ENCODE data around the gene GPR61. TPM values are rescaled to one million over a fixed set of nuclear protein-coding genes. Genes with fewer than 3 reads are reported as not detected.
A peak's percentile ranks its signal among the peaks of the same experiment; 100 is the strongest.

The GPR61 gene
- total and polyA plus RNA-seq, 9 of the 15 experiments (the other 6 are each of a cell fraction or from before 2014, with no cell fraction given), result 0.04 to 1.1 (median 0.25) TPM; not detected in 4

DNA sequence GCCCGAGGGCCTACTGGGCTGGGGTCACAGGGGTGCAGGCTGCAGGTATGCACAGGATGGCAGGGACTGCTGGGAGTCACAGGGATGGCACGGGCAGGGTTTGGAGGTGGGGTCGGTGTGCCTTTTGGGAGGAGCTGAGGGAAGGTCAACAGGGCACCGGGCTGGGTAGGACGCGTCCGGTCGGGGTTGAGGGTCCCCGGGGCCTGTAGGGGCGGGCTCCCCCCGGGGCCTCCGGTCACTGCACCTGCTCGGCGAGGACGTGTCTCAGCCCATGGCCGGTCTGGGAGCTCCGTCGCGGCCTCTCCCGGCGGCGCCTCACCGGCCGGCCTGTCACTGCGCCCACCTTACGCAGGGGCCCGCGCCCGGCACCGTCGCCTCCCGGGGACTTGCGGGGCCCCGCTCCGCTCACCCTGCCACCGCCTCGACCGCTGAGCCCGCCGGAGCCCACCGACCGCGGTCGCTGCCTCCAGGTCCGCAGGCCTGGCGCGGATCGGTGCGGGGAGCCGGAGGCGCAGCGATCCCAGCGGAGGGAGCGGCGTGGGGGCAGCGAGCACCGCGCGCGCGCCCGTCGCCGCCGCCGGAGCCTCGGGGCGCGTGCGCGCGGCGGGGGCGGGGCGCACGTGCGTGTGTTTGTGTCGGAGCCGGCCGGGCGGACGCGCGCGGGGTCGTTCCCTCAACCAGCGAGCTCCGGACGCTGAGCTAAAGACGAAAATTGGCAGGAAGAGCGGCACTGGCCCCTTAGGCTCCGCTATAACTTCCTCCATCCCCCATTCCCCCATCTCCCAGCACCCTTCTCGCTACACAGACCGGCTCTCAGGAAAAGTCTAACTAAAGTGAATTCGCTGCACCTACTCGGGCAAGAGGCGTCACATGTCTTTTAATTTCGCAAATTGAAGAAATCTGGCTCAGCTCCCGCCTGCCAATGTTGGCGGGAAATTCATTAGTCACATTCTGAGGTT is 30.2 kb upstream of the GPR61 start, which contains the start of gene AMIGO1 (continued):
- TF ChIP-seq U2AF2 (optimal IDR thresholded peaks at IDR 0.05; ENCODE audit: low read depth, low read length), result no peak
- no peak for TF ChIP-seq MTA1 (IDR thresholded peaks at IDR 0.05; ENCODE audit: borderline replicate concordance)
- TF ChIP-seq RAD21 (CRISPR knock-in tag; conservative IDR thresholded peaks at IDR 0.05 in 1 of 2, IDR thresholded peaks at IDR 0.05 in 1 of 2), result no peak
- no peak for TF ChIP-seq NR4A1 (CRISPR knock-in tag; IDR thresholded peaks at IDR 0.05)
- TF ChIP-seq NR4A1 (tag; IDR thresholded peaks at IDR 0.05), result no peak
- no peak for TF ChIP-seq TCF7L2 (IDR thresholded peaks at IDR 0.05; ENCODE audit: low read depth, low read length)
- TF ChIP-seq, protein P1, sequence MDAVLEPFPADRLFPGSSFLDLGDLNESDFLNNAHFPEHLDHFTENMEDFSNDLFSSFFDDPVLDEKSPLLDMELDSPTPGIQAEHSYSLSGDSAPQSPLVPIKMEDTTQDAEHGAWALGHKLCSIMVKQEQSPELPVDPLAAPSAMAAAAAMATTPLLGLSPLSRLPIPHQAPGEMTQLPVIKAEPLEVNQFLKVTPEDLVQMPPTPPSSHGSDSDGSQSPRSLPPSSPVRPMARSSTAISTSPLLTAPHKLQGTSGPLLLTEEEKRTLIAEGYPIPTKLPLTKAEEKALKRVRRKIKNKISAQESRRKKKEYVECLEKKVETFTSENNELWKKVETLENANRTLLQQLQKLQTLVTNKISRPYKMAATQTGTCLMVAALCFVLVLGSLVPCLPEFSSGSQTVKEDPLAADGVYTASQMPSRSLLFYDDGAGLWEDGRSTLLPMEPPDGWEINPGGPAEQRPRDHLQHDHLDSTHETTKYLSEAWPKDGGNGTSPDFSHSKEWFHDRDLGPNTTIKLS (IDR thresholded peaks at IDR 0.05; ENCODE audit: borderline replicate concordance, low read depth), result peak; percentile 41; the same call in 1 of the 2 replicates
- TF ChIP-seq PPARD (CRISPR knock-in tag; IDR thresholded peaks at IDR 0.05), result no peak
- TF ChIP-seq PCBP1 (IDR thresholded peaks at IDR 0.05; ENCODE audit: low read depth, low read length, poor library complexity, severe bottlenecking), result no peak
- no peak for TF ChIP-seq JUN (IDR thresholded peaks at IDR 0.05; ENCODE audit: borderline replicate concordance, low read depth, low read length)
- 0 out of 2 replicates have a peak, but pooled peaks have one; percentile 9 for TF ChIP-seq JUN (CRISPR knock-in tag; IDR thresholded peaks at IDR 0.05; ENCODE audit: borderline replicate concordance)
- no peak for TF ChIP-seq HNRNPLL (IDR thresholded peaks at IDR 0.05; ENCODE audit: low read depth, low read length, poor library complexity, severe bottlenecking)
- TF ChIP-seq TGIF2 (CRISPR knock-in tag; IDR thresholded peaks at IDR 0.05), result no peak; the same call in 1 of the 2 replicates
- no peak for TF ChIP-seq PCBP2 (IDR thresholded peaks at IDR 0.05; ENCODE audit: low read depth, low read length, poor library complexity, severe bottlenecking)
- TF ChIP-seq MBD2 (IDR thresholded peaks at IDR 0.05; ENCODE audit: borderline replicate concordance, low read depth), result no peak
- no peak for TF ChIP-seq MTA2 (IDR thresholded peaks at IDR 0.05; ENCODE audit: low read depth)
- no peak for TF ChIP-seq STAG1 (CRISPR knock-in tag; IDR thresholded peaks at IDR 0.05; ENCODE audit: borderline replicate concordance)
- TF ChIP-seq ZEB2 (IDR thresholded peaks at IDR 0.05), result no peak
- TF ChIP-seq ESRRA (IDR thresholded peaks at IDR 0.05; ENCODE audit: borderline replicate concordance, low read depth), result no peak
- TF ChIP-seq TAF9B (IDR thresholded peaks at IDR 0.05; ENCODE audit: partially characterized antibody), result no peak
- TF ChIP-seq, protein P2, sequence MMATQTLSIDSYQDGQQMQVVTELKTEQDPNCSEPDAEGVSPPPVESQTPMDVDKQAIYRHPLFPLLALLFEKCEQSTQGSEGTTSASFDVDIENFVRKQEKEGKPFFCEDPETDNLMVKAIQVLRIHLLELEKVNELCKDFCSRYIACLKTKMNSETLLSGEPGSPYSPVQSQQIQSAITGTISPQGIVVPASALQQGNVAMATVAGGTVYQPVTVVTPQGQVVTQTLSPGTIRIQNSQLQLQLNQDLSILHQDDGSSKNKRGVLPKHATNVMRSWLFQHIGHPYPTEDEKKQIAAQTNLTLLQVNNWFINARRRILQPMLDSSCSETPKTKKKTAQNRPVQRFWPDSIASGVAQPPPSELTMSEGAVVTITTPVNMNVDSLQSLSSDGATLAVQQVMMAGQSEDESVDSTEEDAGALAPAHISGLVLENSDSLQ (IDR thresholded peaks at IDR 0.05), result no peak
- TF ChIP-seq ELK3 (CRISPR knock-in tag; IDR thresholded peaks at IDR 0.05), result no peak

All from K562 (cell line).